ENCODE data around the gene OSGEP.

The OSGEP gene

DNA sequence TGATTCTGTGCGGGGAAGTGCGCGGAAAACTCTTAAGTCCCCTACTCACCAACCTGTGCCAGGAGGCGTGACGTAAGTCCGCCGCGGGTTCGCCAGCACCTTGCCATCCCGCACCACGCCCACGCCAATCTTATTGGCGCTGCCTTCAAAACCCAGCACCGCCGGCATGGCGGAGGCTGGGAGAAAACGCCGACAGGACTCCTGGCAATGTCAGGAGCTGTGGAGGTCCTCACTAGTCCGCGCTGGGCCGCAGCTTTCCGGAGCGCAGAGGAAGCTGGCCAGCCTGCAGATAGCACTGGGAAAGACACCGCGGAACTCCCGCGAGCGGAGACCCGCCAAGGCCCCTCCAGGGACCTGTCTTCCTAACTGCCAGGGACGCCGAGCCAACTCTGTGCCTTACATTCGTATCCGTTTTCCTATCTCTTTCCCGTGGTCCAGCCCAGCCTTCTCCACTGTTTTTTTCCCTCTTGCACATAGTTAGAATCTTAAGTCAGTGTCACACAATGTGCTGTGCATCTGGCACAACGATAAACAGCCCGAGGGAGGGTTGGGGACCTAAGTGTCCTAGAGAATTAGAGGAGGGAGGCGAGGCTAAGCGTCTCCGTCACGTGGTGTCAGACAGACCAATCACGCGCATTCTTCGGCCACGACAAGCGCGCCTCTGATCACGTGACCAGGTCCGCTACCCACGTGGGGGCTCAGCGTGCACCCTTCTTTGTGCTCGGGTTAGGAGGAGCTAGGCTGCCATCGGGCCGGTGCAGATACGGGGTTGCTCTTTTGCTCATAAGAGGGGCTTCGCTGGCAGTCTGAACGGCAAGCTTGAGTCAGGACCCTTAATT is at the start of gene OSGEP, which contains the start of gene APEX1:
OSGEP (minus strand) TSS at position 297 of the 839 bp plus-strand sequence; CDS start at position 168, 129 bp downstream.
APEX1 (plus strand) TSS at position 711 of the 839 bp plus-strand sequence. CDS start 420 bp downstream, outside the sequence.
- peak; percentile 99 for DNase-seq (ENCODE audit: low spot score)

- no peak for DNase-seq (ENCODE audit: low spot score)
Observed at GRCh38 chr14:20503898-20504297, 49.3 kb upstream of the OSGEP start.

GRCh38 chr14:20501346-20501745 is 46.7 kb upstream of the OSGEP start:
- no peak for DNase-seq (ENCODE audit: low spot score)

DNA sequence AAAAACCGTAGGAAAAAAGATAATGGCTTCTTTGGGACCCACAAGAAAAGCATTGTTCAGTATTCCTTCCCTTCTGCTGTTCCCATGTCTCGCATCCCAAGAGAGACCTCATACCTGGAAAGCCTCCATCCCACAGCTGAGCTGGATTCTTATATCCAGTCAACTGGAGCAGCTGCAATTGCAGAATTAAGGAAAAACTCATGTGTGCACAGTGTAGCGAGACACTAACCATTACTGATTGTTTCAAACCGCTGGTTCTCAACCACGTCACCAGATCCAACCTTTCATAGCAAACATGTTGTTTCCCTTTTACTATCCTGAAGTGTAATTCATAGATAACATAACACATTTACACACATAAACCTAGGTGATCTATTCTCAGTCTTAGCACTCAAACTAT is 45.3 kb upstream of the OSGEP start:
- DNase-seq (ENCODE audit: low spot score) = no peak

- no peak for DNase-seq (ENCODE audit: low spot score)
Observed at GRCh38 chr14:20499108-20499507, 44.5 kb upstream of the OSGEP start.

DNA sequence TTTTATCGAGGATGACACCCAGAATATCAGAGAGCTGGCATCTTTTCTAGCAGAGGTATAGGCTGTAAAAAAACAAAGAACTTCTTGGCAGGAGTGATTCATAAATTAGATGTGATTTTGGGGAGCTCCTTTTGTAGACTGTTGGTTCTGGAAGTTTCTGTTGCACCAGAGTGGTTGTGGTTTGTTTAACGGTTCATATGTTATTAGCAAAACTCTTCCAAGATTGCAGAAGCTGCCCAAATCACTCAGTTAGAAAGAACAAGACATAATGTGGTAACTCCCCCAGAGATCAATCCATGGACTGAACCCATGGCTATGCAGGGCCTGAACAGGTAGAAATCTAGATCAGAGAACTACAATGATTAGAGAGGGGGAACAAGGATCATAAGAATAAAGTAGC is 44.0 kb upstream of the OSGEP start:
- no peak for DNase-seq (ENCODE audit: low spot score)

DNA sequence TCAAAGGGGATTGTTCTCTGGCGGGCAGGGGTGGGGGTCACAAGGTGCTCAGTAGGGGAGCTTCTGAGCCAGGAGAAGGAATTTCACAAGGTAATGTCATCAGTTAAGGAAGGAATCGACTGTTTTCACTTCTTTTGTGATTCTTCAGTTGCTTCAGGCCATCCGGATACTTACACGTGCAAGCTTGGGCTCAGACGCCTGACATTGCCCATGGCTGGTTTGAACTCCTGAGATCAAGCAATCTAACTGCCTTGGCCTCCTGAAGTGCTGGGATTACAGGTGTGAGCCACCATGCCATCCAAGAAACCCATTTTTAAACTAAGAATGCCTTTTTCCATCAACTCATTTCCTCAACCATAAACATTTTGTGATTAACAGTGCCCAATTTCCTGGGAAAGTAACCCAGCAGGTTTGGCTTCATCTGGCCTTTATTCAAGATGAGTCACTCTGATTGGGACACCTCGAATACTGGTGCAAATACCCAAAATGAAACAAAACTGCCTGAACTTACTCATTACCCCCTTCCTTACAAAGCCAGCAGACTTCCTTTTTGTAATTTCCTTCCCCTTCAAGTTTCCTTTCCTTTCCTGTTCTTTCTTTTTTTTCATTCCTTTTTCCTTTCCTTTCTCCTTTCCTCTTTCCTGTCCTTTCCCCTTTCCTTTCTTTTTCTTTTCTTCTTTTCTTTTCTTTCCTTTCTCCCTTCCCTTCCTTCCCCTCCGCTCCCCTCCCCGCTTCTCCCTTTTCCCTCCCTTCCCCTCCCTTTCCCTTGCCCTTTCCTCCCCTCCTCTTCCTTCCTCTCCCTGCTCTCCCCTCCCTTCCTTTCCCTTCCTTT is 40.5 kb upstream of the OSGEP start:
- DNase-seq (ENCODE audit: low spot score) = peak; percentile 42

GRCh38 chr14:20493634-20494033 is 39.0 kb upstream of the OSGEP start:
- DNase-seq (ENCODE audit: low spot score) = no peak

DNA sequence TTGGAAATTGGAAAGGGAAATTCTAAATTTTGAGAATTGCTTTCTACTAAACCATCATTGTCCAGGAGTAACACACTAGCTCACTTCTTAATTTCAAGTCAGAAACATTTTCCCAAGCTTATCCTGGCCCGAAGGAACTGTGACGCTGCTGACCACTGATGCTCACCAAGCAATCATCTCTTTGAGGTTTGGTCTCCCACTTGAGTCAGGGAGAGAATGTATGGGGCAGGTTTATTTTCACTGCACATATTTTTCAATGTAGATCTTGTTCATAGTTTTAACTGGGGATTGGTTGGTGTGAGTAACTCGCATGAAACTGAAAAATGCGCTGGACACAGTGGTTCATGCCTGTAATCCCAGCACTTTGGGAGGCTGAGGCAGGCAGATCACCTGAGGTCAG is 37.9 kb upstream of the OSGEP start:
- no peak for DNase-seq (ENCODE audit: low spot score)

- no peak for DNase-seq (ENCODE audit: low spot score)
Observed at GRCh38 chr14:20490563-20490962, 36.0 kb upstream of the OSGEP start.

DNA sequence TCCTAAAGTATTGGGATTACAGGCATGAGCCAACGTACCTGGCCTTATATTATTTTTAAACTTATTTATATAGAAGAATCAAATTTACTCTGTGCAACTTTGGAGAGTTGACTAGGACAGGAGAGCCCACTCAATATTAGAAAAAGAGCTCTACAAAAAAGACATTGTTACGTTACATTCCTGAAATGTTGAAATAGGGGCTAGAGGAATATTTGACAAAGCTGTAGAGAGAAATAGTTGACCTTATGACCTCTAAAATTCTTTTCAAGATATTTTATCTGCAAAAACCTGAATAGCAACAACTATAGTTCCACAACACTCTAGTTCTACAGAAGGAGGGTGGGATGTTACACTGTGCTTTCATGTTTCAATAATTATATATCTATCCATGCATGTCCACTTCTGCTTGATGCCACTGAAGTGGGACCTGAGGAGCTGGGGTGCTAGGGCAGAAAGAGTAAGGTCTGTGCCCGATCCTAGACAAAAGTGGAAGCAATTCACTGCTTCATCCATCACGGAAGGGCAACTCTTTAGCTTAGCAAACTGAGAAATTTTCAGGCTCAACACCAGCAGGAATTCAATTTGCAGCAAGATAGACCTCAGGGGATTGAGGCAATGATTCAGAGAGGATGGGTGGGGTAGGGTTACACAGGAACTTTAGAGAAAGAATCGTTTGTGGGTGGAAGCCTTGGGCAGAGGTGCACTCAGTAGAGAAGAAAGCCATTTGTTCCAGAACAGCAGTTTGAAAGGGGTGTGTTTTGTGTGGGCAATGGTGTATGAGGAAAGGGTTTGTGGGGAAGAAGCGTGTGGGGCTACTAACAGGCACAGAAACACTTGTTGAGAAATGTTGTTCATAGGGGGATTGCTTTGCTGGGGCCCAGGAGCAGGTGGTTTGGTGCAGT is 34.7 kb upstream of the OSGEP start:
- no peak for DNase-seq (ENCODE audit: low spot score)

DNA sequence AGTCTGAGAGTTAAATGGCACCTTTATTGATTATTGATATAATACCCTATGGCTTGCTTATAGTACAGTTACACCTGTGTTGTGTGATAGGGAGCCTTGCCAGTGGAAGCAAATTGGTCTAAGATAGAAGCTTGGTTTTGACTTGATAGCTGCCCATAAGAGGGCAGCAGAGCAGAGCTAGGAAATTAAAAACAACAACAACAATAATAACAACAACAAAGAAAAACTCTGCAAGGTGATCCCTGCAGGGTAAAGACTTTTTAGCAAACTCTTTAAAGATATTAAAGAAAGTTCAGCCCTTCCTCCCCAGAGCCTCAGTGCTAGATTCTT is 32.7 kb upstream of the OSGEP start:
- DNase-seq (ENCODE audit: low spot score) = no peak

DNA sequence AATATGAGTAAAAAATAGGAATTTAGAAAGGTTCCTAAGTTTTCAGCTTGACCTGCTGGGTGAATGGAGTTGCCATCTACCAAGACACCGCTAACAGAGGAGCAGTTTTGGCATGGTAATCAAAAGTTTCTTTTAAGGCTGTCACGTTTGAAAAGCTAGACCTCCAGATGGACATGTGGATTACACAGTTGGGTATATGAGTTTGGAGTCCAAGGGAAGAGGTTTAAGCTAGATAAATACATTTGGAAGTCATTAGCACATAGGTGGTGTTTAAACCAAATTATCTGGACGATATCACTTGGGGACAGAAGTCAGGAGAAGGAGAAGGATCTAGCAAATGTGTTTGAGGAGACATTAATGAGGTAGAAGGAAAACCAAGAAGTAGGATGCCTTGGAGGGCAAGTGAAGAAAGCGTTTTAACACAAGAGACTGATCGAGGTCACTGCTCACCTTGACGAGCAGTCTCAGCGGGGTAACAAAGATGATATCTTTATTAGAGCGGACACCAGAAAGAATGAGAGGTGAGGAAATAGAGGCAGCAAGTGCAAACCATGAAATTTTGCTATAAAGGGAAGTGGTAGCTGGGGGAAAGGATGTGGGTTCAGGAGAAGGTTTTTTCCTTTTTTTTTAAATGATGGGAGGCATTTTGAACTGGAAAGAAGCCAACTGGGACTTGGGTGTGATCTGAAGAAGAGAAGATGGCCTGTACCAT is 32.2 kb upstream of the OSGEP start:
- no peak for DNase-seq (ENCODE audit: low spot score)

GRCh38 chr14:20485900-20486299 is 31.3 kb upstream of the OSGEP start:
- DNase-seq (ENCODE audit: low spot score) = no peak

DNA sequence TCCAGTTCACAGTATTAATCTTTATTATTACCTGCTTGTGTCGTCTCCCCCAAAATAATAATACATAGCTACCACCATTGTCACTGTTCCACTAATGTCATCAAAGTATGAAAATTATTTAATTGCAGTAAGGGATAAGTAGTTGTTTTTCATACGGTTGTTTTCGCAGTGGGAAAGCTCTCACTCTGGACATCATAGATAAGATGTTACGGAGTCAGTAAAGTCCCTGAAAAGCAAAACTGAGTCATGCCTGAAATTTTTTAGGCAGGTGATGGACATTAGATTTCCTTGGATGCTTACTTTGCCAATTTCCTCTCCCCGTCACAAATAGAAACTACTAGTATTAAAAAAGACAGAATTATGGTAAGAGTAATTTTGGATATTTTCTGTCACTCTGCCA is 27.8 kb upstream of the OSGEP start:
- DNase-seq (ENCODE audit: low spot score) = no peak

- no peak for DNase-seq (ENCODE audit: low spot score)
Observed at GRCh38 chr14:20478894-20479293, 24.3 kb upstream of the OSGEP start.

GRCh38 chr14:20477211-20477876 is 22.7 kb upstream of the OSGEP start:
- DNase-seq (ENCODE audit: low spot score) = no peak

- DNase-seq (ENCODE audit: low spot score) = no peak
Observed at GRCh38 chr14:20476776-20477175, 22.2 kb upstream of the OSGEP start.

- DNase-seq (ENCODE audit: low spot score) = no peak
Observed at GRCh38 chr14:20472536-20473169, 18.0 kb upstream of the OSGEP start.

- DNase-seq (ENCODE audit: low spot score) = peak; percentile 47
Observed at GRCh38 chr14:20470603-20470901, 15.9 kb upstream of the OSGEP start.
